G401.6 (cell line): ENCODE data around the gene LSP1.

ENCODE experiments used
- FAIRE-seq: peaks from 2 replicates; lab custom pipeline; 2012; peaks lifted over from hg19 to GRCh38; lab: Jason Lieb, UNC

LSP1 gene

DNA sequence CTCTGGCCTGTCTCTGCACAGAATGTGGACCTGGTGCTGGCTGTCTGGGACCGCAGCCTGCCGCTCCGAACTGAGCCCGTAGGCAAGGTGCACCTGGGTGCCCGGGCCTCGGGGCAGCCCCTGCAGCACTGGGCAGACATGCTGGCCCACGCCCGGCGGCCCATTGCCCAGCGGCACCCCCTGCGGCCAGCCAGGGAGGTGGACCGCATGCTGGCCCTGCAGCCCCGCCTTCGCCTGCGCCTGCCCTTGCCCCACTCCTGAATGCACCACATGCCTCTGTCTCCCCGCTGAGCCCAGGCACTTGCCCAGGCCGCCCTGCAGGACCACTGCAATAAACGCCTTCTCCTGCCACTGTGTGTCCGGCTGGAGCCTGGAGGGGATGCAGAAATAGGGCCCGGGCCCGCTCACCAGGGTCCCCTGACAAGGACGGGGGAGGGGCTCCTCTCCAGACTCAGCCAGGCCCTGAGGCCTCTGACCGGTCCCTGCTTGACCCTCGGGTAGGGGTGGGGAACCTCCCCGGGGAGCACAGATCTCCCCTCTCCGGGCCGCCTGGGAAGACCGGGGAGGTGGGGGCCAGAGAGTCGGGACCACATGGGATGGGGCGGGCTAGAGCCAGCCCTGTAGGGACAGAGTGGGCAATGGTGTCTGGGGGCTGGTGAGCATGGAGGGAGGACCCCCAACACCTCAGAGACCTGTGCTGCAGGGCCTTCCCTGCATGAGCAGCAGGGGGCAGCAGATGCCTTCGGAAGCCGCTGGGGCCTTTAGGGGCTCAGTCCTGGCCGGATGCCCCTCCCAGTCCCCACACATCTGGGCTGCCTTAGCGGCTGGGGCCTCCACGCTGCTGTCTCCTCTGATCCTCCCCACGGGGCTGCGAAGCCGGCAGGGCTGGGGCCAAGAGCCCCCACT, 15.5 kb upstream of the LSP1 start:
- FAIRE-seq = no peak

DNA sequence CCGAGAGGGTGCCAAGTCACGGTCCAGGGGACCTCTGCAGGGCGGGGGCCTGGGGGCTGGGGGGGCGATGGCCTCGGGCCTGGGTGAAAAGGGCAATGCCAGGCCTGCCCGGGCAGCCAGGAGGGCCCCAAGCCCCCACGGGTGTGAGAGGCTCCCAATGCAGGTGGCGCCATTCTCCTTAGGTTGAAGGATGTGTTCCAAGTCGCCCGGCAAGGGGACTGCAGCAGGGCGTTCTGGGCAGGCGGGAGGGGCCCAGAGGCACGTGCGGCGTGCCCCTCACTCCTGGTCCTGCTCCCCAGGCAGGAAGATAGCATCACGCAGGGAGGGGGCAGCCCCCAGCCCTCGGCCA, 14.8 kb upstream of the LSP1 start:
- no peak for FAIRE-seq

DNA sequence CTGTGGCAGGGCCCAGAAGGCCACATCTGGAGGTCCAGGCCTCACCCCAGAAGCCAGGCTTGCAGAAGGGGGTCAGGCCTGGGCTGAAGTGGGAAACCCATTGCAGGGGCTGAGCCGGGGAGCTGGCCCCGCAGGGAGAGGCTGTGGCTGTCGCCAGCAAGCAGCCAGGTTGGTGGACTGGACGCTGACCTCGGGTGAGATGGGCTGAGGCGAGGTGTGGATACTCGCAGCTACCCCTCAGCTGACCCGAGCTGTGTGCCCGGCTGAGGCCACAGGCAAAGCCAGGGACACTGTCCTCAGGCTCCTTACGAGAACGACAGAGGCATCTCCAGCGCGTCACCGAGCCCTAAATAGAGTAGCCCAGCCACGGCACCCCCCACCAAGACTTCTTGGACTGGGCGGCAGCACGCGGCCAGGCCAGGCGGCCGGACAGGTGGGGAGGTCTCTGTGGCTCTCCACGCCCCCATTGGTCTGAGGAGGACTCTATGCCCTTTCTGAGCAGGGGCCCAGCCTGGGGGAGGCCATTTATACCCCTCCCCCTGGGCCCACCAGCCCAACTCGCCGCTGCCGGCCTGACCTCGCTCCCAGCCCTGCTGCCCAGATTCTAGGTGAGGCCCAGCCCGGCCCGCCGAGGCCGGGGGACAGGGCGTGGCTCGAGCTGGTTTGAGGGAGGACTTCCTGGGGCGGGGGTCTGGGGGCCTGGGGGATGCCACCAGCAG, 14.3 kb upstream of the LSP1 start, which contains the start of gene TNNI2:
TNNI2 (plus strand) TSS at position 556 of the 719 bp plus-strand sequence. CDS start 716 bp downstream, outside the sequence.
- FAIRE-seq = no peak

DNA sequence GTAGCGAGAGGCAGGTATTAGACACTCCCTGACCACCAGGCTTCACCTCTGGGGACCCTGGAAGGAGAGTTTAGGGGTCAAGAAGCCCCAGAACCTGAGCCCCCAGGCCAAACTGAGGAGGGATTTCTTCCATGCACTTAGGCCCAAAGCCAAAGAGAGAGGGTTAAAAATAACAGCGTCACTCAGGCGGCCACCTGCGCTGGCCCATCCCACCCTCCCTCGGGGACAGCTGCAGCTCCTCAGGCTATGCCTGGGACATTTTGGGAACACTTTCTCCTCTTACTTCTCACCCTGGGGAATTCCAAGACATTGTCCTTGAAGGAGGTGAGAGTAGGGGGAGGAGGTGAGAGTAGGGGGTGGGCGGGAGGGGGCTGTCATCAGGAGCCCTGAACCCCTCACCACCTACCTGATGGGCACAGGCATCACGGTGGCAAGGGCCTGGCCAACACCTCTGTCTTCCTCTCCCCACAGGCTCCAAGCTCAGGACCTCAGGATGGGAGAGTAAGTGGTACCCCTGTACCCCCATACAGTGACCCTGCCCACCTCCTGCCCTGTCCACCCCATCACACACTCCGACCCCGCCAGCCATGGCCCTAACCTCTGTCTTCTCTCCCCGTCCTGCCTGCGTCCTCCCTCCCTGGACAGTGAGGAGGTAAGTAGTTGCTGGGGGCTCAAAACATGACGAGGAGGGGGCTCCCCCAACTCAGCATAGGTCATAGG, 13.5 kb upstream of the LSP1 start:
- FAIRE-seq = no peak

DNA sequence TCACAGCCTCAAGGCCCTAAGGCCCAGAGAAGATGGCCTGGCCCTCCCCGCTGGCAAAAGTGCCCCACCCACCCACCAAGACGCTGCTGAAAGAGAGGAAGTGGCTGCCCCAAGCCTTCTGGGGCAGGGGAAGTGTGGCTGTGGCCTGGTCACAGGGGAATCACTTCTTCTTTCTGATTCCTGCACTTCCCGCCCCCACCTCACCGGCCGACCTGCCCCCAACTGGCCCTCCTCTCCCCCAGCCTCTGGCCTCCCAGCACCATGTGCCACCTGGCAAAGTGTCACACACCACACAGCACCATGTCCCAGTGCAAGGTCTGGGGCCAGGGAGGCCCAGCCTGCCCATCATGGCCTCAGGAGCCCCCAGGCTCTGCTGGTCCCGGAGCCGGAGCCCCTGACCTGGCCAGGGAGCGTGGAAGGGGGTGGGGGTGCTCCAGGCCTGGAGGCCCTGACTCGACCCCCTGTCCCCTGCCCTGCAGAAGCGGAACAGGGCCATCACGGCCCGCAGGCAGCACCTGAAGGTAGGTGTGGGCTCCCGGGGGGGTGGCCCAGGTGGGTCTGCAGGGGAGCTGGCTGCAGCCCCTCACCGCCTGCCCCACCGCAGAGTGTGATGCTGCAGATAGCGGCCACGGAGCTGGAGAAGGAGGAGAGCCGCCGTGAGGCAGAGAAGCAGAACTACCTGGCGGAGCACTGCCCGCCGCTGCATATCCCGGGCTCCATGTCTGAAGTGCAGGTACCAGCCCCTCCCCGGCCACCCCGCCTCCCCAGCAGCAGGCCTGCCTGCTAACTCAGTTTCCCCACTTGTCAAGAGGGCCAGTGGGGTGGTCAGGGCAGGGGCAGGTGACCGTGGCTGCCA, 12.7 kb upstream of the LSP1 start:
- no peak for FAIRE-seq

DNA sequence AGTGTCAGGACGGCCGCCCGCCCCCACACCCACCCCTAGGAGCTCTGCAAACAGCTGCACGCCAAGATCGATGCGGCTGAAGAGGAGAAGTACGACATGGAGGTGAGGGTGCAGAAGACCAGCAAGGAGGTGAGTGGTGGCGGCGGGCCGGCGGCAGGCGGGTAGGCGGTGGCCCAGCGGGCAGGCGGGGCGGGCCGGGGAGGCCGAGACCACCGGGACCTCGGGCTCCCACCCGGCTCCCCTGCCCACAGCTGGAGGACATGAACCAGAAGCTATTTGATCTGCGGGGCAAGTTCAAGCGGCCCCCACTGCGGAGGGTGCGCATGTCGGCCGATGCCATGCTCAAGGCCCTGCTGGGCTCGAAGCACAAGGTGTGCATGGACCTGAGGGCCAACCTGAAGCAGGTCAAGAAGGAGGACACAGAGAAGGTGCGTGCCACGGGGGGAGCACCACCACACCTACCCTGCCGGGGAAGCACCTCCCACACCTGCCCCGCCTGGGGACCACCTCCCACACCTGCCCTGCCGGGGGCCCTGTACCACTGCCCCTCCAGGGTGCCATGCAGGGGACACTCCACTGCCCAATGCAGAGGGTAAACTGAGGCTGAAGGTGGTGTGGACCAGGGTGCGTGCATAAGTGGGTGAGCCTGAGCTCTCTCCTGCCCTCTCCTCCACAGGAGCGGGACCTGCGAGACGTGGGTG, 12.0 kb upstream of the LSP1 start:
- FAIRE-seq = no peak

DNA sequence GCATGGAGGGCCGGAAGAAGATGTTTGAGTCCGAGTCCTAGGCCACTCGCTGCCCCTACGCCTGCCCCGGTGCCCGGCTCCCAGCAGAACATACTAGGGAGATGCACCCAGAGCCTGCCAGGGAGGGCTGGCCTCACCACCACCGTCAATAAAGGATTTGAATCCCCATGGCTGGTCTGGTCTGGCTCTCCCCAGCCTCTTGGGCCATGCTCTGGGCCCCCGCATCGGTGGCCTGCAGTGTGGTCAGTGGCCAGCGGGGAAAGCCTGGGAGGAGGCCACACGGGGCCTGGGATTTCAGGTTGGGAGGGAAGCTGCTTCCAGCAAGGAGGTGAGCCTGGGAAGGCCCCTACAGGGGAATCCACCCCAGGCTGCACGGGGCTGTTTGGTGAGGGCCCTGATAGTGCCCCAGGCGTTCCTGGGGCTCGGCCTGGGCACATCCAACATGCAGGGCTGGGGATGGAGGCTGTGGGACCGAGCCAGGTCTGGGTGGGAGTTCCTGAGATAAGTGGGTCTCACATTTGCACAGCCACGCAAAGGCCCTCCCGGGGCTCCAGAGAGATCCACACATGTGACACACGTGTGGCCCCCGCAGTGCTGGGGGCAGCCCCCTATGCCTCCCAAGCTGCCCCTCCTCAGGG, 11.3 kb upstream of the LSP1 start:
- no peak for FAIRE-seq

DNA sequence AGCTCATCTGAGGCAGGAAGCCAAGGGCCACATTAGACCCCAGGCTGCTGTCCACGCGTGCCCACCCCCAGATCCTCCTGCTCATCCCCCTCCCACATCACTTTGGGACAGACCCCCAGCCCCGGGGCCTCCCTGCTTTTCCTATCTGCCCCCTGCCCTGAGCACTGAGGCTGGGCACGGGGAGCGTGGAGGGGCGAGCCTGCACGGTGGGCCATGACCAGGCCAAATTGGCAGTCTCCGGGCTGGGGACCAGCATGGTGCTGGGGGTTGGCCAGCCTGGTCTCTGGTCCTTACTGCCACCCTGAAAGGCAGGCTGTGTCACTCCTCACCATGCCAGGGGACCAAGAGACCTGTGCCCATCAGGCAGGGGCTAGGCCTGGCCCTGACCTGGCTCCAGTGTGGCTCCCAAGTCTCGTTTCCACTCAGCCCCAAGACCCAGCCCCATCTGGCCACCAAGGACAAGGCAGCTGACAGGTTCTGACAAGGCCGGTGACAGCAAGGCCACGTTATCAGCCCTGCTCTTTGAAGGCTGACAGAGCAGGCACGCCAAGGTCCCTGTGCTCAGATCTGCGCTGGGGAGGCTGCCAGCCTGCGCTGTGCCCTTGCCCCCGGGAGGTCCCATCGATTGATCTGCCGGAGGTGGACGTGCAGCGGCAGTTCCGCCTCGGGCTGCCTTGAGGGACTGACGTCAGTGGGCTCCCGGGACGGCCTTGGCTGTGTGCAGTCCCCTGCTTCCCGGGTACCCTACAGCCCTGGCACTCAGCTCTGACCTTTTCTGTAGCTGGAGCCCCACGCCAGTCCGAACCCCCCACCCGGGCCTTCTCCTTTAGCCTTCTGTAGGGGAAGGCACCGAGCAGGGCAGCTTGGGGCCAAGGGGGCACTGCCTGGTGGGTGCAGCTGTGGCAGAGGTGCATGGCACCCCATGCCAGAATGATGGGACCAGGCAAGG, 10.5 kb upstream of the LSP1 start:
- FAIRE-seq = no peak

DNA sequence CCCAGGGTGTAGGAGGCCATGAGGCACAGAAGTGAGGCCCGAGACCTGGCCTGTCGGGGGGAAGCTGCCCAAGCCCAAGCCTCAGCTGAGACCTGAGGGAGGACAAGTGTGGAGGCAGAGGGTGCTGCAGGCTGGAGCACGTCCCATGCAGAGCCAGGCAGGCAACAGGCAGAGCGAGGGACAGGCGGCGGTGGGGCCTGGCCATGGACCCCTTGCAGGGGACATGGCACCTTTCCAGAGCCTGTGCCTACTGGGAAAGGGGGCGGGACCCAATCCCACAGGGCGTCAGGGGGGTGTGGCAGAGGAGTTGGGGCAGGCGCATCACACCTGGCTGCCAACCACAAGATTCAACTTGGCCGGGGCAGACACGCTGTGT, 9.8 kb upstream of the LSP1 start:
- no peak for FAIRE-seq

DNA sequence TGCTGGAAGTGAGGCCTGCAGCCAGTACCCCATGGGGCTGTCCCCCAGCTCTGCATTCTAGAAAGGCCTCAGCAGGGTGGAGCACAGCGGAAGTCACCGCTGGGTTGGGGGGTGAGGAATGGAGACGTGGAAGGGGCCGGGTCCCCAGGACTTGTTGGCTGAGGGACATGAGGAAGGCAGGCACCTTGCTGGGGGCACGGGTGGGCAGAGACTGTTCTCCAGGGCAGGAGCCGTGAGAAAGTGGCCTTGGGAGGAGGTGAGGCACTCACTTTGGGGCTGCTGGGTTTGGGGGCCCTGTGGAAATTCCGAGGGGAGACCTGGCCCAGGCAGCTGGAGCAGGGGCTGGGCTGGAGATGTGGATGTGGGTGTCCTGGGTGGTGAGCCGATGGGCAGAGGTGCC, 9.1 kb upstream of the LSP1 start:
- FAIRE-seq = no peak

DNA sequence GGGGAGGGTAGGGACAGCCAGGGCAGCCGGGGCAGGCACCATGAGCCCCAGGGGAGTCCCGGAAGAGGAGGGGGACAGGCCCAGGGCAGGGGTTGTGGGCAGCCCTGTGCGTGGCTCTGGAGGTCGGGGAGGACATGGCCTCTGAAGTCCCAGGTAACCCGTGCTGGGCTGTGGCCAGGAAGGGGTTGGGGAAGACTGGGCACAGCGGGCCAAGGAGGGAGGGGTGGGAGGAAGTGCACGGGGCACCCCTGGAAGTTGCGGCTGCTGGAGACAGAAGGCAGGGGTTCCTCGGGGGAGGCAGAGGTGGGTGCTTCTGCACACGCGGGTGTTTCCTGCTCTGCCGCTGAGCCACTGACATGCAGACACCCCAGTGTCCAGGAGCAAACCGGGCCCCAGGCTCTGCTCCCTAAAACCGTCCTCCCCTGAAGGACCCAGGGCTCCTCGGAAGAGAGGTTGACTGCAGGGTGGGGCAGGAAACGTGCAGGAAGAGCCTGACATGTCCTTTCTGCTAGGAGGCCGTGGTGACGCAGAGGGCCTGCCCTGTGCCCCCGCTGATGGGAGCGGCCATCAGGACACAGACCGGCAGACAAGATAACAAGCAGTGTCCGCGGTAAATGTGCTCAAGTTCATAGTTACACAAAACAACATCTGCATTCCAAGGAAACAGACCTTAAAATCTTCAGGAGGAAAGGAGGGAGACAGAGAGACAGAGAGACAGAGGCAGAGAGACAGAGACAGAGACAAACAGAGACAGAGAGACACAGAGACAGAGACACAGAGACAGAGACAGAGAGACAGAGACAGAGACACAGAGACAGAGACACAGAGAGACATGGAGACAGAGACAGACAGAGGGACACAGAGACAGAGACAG, 8.4 kb upstream of the LSP1 start:
- no peak for FAIRE-seq

DNA sequence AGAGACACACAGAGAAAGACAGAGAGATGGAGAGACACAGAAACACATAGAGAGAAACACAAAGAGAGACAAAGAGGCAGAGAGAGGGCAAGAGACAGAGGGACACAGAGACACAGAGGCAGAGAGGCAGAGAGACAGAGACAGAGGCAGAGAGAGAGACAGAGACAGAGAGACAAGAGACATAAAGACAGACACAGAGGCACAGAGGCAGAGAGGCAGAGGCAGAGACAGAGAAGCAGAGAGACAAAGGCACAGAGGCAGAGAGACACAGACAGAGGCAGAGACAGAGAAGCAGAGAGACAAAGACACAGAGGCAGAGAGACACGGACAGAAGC, 7.8 kb upstream of the LSP1 start:
- FAIRE-seq = no peak

DNA sequence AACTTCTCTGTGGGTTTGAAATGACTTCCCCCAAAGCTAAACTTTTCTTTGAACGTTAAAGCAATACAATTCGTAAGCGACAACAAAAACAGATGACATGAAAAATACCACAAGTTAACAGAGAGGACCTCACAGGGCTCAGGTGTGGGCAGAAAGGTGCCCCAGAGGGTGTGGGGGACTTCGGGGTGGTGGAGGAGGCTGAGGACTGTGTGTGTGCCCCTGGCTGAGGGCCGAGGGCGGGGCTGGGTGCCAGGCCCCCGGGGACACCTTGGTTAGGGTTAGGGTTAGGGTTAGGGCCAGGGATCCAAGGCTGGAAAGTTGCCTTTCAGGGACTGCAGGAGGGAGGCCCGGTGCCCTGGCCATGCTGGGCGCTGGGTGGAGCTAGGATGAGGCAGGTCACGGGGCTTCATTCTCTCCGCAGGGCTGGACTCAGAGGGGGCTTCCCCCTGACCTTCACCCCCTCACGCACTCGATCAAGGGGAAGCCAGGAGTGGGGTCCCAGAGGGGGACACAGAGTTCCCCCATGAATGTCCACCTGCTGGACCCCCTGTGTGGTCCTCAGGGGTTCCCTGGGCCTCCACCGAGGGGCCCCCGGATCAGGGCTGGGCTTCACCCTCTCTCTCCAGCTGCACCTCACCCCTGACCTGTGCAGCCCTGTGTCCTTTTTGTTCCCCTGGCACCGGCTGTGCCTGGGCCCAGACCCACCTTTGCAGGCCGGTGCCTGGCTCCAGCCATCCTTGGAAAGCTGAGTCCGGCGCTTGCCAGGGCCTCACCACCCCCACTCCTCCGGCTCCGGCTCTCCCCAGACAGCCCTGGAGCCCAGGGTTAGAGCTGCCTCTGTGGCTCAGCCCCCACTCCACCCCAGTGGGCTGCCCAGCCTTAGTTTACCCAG, 7.1 kb upstream of the LSP1 start:
- FAIRE-seq = no peak

DNA sequence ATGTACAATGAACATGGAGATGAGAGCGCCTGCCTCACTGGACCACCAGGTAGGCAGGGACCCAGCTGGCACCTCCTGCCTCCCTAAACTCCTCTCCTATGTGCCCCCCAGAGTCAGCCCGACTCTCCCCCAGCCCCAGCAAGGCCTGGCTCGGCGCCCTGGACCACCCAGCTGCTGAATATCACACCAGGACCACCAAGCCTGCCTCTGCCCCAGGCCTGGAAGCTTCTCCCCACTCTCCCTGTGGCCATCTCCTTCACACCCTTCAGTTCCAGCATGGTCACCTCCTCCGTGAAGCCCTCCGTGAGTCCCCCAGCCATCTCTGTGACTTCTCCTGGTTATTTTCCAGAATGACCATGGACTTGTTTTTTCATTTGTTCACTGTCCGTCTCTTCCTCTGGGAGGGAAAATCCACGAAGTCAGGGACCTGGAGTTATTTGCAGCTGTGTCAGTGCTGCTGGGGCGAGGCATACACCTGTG, 6.4 kb upstream of the LSP1 start:
- no peak for FAIRE-seq

DNA sequence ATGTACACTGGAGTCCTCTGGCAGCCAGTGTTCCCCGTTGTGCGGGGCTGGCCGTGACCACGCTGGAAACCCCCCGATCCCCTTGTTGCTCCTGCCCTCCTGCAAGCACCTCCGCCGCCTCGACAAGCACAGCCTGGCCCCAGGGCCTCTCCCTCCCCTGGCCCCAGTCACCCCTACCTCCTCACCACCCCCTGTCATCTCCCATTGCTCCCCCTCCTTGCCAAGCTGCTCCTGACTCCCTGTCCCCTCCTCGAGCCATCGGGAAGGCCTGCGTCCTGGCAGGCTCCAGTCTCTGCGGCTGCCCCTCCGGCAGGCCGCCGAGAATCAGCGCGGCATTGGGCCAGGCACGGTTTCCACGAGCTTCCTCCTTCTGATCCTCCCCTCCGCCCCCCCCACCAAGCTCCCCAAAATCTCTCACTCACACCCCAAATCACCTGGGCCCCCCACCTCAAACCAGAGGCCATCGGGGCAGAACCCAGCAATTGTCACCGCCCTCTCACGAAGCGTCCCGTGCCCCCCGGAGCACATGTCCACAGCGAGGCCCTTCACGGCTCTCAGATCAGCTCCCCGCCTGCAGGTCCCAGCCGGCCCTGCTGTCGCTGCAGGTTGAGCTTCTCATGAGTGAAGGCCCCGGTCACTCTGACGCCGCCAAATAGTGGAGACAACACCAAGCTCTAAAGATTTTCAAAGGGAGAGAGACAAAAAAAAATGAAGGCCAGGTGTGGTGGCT, 5.7 kb upstream of the LSP1 start:
- no peak for FAIRE-seq

DNA sequence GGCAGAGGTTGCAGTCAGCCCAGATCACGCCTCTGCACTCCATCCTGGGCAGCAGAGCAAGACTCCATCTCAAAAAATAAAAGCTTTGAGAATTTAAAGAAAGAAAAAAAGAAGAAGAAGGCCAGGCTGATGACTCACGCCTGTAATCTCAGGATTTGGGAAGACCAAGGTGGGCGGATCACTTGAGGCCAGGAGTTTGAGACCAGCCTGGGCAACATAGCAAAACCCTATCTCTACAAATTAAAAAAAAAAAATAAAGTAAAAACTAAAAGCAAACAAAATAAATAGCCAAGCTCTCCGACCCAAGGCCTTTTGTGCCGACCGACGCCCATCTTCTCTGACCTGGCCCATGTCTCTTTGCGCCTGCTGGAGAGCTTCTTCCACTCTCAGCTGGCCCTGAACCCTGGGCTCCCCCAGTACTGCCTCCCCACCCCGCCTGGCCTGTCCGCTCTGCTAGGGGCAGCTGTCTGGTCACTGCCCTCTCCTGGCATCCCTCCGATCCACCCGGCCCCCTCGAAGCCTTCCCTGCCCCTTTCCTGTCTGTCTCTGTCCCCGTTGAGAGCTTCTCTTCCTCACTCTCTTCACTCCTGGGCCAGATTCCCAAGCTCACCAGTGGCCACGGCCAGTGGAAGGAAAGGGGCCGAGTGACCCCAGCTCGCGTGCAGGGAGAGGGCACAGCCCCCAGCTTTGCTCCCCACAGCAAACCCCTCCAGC, 4.8 kb upstream of the LSP1 start:
- no peak for FAIRE-seq
